HG02759 (cell line): ENCODE measurements around the gene XNDC1N.

Experiments used
- ATAC-seq: cut with Tn5 transposase; IDR thresholded peaks from one replicate; pipeline ENCODE4 v1.9.1; 2021; ENCODE audit warnings: mild to moderate bottlenecking, moderate library complexity; ENCODE audit not compliant: unreplicated experiment

Gene XNDC1N

GRCh38 chr11:71927820-71928736 lies at the start of gene XNDC1N:
XNDC1N (minus strand) TSS chr11:71928594; CDS start chr11:71923353, 5,241 bp downstream.
- peak; percentile 77 for ATAC-seq

- peak; percentile 56 for ATAC-seq
Measured at GRCh38 chr11:71977743-71978418, 49.5 kb upstream of the XNDC1N start.

GRCh38 chr11:71977090-71977489 lies 48.7 kb upstream of the XNDC1N start:
- ATAC-seq: no peak

GRCh38 chr11:71976551-71976950 lies 48.2 kb upstream of the XNDC1N start:
- ATAC-seq: no peak

- ATAC-seq: no peak
Measured at GRCh38 chr11:71971680-71972079, 43.3 kb upstream of the XNDC1N start.

- no peak for ATAC-seq
Measured at GRCh38 chr11:71964641-71965040, 36.2 kb upstream of the XNDC1N start.

- no peak for ATAC-seq
Measured at GRCh38 chr11:71963468-71963867, 35.1 kb upstream of the XNDC1N start.

- peak; percentile 63 for ATAC-seq
Measured at GRCh38 chr11:71962428-71963038, 34.1 kb upstream of the XNDC1N start.

GRCh38 chr11:71955898-71956456 lies 27.6 kb upstream of the XNDC1N start:
- no peak for ATAC-seq

- no peak for ATAC-seq
Measured at GRCh38 chr11:71951741-71952310, 23.4 kb upstream of the XNDC1N start.

GRCh38 chr11:71949034-71949433 lies 20.6 kb upstream of the XNDC1N start:
- no peak for ATAC-seq

GRCh38 chr11:71948314-71949027 lies 20.1 kb upstream of the XNDC1N start:
- ATAC-seq: no peak

GRCh38 chr11:71947498-71947897 lies 19.1 kb upstream of the XNDC1N start:
- no peak for ATAC-seq

GRCh38 chr11:71946144-71946571 lies 17.8 kb upstream of the XNDC1N start:
- no peak for ATAC-seq

- no peak for ATAC-seq
Measured at GRCh38 chr11:71940561-71941219, 12.3 kb upstream of the XNDC1N start.

- ATAC-seq: no peak
Measured at GRCh38 chr11:71937826-71938225, 9.4 kb upstream of the XNDC1N start.

- ATAC-seq: no peak
Measured at GRCh38 chr11:71936825-71937224, 8.4 kb upstream of the XNDC1N start.

- no peak for ATAC-seq
Measured at GRCh38 chr11:71935338-71935925, 7.0 kb upstream of the XNDC1N start.

- ATAC-seq: no peak
Measured at GRCh38 chr11:71934213-71934612, 5.8 kb upstream of the XNDC1N start.
